ENCODE measurements around the gene CCDC32.
A peak's percentile ranks its signal among the peaks of the same experiment; 100 is the strongest.
"Not testable (repeated sequence)": the region's sequence is repeated elsewhere in the genome, so short reads cannot be mapped to it uniquely, and the experiment has no call there.

CCDC32 gene

DNA sequence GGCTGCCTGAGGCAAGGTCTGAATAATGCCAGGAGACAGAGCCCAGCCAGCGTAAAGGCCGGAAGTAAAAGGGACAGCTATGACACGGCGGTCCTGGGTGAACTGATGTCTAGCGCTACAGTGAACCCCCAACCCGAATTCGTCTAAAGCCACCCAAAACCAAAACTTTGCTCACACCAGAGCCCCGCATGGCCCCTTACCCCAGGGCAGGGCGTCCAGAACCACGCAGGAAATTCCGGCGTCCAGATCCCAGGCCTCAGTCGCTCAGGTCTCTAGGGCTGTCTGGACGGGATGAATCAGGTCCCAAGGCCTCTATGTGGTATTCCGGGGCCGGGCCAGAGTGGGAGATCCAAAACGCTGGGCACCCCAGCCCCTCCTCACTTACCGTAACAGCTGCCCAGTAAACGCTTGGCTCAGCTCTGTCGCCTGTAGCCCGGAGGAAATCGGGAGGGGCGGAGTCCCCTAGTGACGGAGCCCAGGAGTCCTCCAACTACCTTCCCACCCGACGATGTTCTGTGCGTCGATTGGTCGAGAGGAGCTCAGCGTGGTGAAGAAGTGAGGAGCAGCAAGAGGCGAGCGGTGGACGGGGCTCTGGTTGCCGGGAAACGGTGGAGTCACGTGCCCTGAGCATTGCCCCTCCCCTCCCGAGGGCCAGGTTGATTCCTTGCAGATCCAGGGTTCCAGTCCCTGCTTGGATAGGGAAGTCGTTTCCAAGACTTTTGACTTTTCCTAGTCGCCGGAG is at the start of gene CCDC32:
TSS of gene CCDC32 (minus strand) at position 452 of the 742 bp plus-strand sequence. CDS start 2,027 bp downstream, outside the sequence.
- peak; percentile 89 for DNase-seq (ENCODE audit: low read depth)

DNA sequence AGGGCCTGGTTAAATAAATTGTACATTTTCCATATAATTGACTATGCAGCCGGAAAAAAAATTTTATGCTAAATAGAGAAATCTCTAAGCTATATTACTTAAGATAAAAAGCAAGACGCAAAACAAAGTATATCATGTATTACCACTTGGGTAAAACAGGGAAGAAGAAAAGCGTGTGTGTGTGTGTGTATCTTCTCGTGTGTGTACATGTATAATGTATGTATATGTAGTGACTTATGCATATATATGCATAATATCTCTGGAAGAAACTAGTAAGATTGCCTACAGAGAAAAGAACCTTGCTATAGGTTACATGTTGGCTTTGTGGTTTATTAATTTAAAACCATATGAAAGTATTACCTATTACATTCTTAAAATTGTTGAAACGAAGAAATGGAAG is 48.2 kb upstream of the CCDC32 start:
- no peak for DNase-seq (ENCODE audit: low read depth)

DNA sequence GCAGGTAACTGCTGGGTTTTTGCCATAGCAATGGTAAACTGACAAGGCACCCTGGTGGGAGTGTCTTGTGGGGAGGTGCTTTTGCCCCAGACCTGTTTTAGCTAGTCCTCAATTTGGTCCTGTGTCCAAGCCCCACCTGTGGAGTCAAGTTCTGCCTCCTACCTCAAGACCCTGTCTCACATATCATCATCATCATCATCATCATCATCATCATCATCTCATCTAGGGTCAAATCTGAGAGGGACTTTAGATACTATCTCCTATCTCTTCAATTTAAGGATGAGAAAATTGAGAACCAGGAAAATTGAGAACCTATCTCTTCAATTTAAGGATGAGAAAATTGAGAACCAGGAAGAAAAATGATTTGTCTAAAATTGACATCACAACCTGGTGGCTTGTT is 39.1 kb upstream of the CCDC32 start:
- DNase-seq (ENCODE audit: low read depth), result no peak

DNA sequence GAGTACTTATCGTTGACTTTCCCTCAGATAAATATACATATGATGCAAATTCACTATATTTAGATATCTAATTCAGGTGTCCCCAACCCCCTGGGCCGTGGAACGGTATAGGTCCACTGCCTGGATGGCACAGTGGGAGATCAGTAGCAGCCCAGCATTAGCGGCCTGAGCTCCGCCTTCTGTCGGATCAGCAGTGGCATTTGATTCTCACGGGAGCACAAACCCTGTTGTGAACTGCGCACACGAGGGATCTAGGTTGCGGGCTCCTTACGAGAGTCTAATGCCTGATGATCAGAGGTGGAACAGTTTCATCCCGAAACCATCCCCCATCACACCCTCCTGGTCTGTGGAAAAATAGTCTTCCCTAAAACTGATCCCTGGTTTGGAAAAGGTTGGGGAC is 36.1 kb upstream of the CCDC32 start:
- DNase-seq (ENCODE audit: low read depth), result no peak

DNA sequence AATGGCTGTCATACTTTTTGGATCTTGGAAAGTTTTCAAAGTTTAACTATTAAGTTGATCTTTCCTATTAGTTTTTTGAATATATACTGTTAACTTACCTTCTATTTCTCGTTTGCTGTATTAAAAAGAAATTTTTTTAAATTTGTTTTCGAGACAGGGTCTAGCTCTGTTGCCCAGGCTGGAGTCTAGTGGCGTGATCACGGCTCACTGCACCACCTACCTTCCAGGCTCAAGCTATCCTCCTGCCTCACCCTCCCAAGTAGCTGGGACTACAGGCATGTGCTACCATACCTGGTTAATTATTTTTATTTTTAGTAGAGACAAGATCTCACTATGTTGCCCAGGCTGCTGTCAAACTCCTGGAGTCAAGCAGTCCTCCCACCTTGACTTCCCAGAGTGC is 33.8 kb upstream of the CCDC32 start:
- no peak for DNase-seq (ENCODE audit: low read depth)

- no peak for DNase-seq (ENCODE audit: low read depth)
Measured at GRCh38 chr15:40598126-40598525, 33.3 kb upstream of the CCDC32 start.

DNA sequence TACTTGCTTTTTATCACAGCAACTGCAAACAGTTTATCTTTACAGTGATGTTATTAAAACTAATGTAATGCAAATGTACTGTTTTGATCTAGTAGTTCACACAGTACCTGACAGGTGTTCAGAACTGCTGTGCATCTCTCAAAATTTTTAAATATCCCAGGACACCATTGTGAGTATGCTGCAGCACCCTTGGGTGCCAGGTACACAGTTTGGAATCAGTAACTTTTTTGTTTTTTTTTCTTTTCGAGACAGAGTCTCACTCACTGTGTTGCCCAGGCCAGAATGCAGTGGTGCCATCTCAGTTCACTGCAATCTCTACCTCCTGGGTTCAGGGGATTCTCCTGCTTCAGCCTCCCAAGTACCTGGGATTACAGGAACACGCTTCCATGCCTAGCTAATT is 32.2 kb upstream of the CCDC32 start:
- no peak for DNase-seq (ENCODE audit: low read depth)

- no peak for DNase-seq (ENCODE audit: low read depth)
Measured at GRCh38 chr15:40595773-40596172, 30.9 kb upstream of the CCDC32 start.

GRCh38 chr15:40595219-40595618 is 30.4 kb upstream of the CCDC32 start:
- DNase-seq (ENCODE audit: low read depth), result no peak

DNA sequence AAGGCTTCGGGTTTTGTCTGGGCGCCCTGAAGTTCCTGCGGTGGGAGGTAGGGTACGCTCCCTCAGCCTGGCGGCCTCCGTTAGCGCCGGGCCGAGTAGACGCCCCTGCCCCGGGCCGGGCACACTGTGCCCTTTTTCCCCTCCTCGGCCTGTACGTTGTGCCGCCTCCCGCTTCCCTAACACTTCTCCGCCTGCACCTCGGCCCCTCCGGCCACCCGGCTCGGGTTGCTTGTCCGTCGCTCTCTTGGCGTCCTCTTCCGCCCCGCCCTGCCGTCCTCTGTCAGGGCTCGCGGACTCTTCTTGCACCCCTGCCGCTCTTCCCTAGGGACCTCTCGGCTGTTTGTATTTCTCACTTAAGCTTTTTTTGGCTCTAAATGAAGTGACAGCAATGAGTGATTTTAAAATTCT is 29.6 kb upstream of the CCDC32 start:
- DNase-seq (ENCODE audit: low read depth), result peak; percentile 5

GRCh38 chr15:40593588-40594428 is 29.0 kb upstream of the CCDC32 start, which contains the start of gene KNL1:
Gene KNL1, plus strand, starts transcription at chr15:40594249. Its CDS starts 8,683 bp downstream, at chr15:40602932.
- peak; percentile 81 for DNase-seq (ENCODE audit: low read depth)

- no peak for DNase-seq (ENCODE audit: low read depth)
Measured at GRCh38 chr15:40593165-40593564, 28.3 kb upstream of the CCDC32 start.

DNA sequence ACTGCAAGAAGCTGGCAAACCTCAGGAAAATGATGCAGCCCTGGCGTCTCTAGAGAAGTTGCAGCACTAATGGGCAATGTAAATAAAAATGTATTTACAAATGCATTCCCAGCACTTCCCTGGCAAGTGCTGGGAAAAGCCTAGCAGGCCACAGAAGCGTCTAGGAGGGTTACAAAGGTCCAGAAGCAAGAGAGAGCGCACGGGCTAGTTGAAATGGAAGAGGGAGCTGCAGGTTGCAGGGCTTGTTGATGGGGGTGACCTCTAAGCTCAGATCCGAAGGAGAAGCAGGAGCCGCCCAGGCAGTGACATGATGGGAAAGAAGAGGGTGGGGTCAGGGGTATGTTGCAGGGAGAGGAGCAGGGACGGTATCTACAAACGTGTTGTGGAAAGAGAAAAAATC is 26.5 kb upstream of the CCDC32 start:
- no peak for DNase-seq (ENCODE audit: low read depth)

GRCh38 chr15:40590667-40591050 is 25.8 kb upstream of the CCDC32 start:
- DNase-seq (ENCODE audit: low read depth), result no peak

DNA sequence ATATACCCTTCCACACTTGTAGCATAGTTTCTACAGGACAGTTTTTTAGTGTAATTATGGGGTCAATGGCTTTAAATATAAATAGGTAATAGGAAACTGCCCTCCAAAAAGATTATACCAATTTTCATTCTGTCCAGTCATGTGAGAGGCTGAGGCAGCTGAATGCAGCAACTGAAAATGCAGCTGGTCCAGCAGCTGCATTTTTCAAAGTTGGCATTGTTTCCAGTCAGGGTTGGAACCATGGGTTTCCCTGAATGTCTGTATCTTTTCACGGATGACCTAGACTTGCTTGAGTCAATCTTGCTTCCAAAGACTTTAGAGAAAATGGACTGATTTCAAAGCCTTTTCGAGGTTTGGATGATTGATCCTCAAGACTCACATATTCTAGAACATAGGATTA is 19.3 kb upstream of the CCDC32 start:
- no peak for DNase-seq (ENCODE audit: low read depth)

- no peak for DNase-seq (ENCODE audit: low read depth)
Measured at GRCh38 chr15:40582726-40583246, 17.9 kb upstream of the CCDC32 start.

- DNase-seq (ENCODE audit: low read depth), result not testable (repeated sequence)
Measured at GRCh38 chr15:40581796-40582195, 17.0 kb upstream of the CCDC32 start.

GRCh38 chr15:40578892-40579291 is 14.1 kb upstream of the CCDC32 start:
- no peak for DNase-seq (ENCODE audit: low read depth)

DNA sequence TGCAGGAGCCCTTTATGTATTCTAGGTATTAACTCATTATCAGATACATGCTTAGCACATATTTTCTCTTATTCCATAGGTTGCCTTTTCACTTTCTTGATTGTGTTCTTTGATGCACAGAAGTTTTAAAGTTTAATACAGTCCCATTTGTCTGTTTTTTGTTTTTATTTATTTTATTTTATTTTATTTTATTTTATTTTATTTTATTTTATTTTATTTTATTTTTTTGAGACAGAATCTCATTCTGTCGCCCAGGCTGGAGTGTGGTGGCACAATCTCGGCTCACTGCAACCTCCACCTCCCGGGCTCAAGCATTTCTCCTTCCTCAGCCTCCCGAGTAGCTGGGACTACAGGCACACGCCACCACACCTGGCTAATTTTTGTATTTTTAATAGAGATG is 12.1 kb upstream of the CCDC32 start:
- DNase-seq (ENCODE audit: low read depth), result not testable (repeated sequence)

- no peak for DNase-seq (ENCODE audit: low read depth)
Measured at GRCh38 chr15:40575113-40575512, 10.3 kb upstream of the CCDC32 start.

DNA sequence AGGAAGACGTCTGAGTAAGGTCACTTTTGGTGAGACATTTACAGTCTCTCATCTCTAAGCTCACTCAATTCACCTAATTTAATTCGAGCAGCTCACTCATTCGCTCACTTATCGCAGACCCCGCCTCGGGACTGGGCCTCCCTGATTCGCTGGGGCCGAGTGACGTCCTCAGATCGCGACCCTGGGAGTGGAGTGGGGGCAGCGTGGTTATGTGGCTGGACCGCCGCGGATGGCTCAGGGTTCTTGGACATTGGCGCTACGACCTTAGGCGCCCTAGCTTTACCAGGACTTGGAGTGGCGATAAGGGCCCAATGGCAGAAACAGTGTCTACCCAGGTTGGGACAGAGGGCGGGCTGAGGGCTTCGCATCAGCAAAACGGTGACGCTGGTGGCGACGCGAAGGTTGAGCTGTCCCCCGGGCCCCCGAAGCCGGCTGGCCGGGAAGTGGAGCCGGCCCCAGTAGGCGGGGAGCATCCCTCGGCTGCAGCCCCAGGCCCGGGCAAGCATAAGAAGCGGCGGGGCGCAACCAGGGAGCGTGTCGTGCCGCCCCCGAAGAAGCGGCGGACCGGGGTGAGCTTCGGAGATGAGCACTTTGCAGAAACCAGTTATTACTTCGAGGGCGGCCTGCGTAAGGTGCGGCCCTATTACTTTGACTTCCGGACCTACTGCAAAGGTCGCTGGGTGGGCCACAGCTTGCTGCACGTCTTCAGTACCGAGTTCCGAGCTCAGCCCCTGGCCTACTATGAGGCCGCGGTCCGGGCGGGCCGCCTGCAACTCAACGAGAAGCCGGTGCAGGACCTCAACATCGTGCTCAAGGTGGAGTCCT is 4.5 kb upstream of the CCDC32 start, which contains the start of gene RPUSD2:
TSS of gene RPUSD2 (plus strand) at position 171 of the 825 bp plus-strand sequence. CDS start at position 210, 39 bp downstream.
- DNase-seq (ENCODE audit: low read depth), result peak; percentile 90

DNA sequence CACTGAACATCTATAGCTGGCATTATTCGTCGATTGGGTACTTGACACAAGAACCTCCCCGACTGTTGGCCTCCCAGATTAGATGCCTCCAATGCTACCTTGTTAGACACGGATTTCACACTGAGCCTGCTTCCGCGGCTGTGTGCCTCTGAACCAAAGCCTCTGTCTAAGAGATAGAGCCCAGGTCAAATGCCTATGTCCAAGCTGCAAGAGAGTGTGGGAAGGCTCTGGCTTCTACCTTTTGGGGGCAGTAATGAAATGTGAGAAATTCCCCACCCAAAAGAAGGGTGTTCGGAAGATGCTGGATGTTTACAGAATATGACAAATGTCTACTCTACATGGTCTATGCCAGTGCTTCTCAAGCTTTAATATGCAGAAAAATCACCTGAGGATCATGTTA is 2.3 kb upstream of the CCDC32 start:
- no peak for DNase-seq (ENCODE audit: low read depth)

All from stimulated activated CD8-positive, alpha-beta memory T cell treated with anti-CD3 and anti-CD28 coated beads, Interleukin-4, amount 100 ng/mL, for 24 hours (primary cell).